Caco-2 (cell line): ENCODE measurements around the gene GRM7. TPM values are rescaled to one million over a fixed set of nuclear protein-coding genes. Genes with fewer than 3 reads are reported as not detected.

Source experiments
- BruUV-seq: library from RNA; stranded (reverse); fragments of 400-500 nt; replicated peaks from 2 replicates; lab custom pipeline; 2021; lab: Mats Ljungman, UMichigan
- CTCF ChIA-PET: fragments of 300-600 bp; sonication (Branson Sonifier 250); formaldehyde crosslinking; loops from one replicate; lab custom pipeline; 2022; ENCODE audit warnings: antibody characterized with exemption; lab: Charles Lee
- POLR2A ChIA-PET: fragments of 300-600 bp; sonication (Branson Sonifier 250); formaldehyde crosslinking; loops from one replicate; lab custom pipeline; 2022; ENCODE audit warnings: antibody characterized with exemption; lab: Charles Lee
- DNase-seq, 2 experiments: peaks; one replicate each; pipeline versions ENCODE4 v3.0.0 to v3.0.0-alpha.2; 2020 to 2022
- H3K27me3 ChIP-seq: replicated peaks from 2 replicates; pipeline ENCODE4 v1.6.0; 2011; ENCODE audit warnings: low read length; ENCODE audit not compliant: control insufficient read depth, insufficient read depth
- H3K36me3 ChIP-seq: 2 replicates; pipeline ENCODE4 v1.5.1; 2011; ENCODE audit warnings: low read length; ENCODE audit not compliant: control insufficient read depth, insufficient read depth
- H3K4me1 ChIP-seq: fragments of 250-450 bp; sonication (Bioruptor Pico); 2 replicates; pipeline ENCODE4 v1.5.1; 2020; ENCODE audit warnings: mild to moderate bottlenecking
- H3K4me3 ChIP-seq: 2 replicates; pipeline ENCODE4 v1.5.1; 2011; ENCODE audit warnings: low read depth, mild to moderate bottlenecking, control low read depth, low read length
- H3K9me3 ChIP-seq: fragments of 250-450 bp; sonication (Bioruptor Pico); 2 replicates; pipeline ENCODE4 v1.5.1; 2020; ENCODE audit warnings: mild to moderate bottlenecking, moderate library complexity
- H3K27ac Mint-ChIP-seq: one replicate; pipeline ENCODE4 v1.8.0; 2022; ENCODE audit warnings: mixed read lengths; ENCODE audit not compliant: unreplicated experiment
- H3K27me3 Mint-ChIP-seq: one replicate; pipeline ENCODE4 v1.8.0; 2022; ENCODE audit warnings: mixed read lengths; ENCODE audit not compliant: insufficient read depth, unreplicated experiment
- H3K36me3 Mint-ChIP-seq: one replicate; pipeline ENCODE4 v1.8.0; 2022; ENCODE audit warnings: mild to moderate bottlenecking, mixed read lengths; ENCODE audit not compliant: insufficient read depth, unreplicated experiment
- H3K4me1 Mint-ChIP-seq: one replicate; pipeline ENCODE4 v1.8.0; 2022; ENCODE audit warnings: low read depth, mixed read lengths; ENCODE audit not compliant: unreplicated experiment
- H3K4me3 Mint-ChIP-seq: one replicate; pipeline ENCODE4 v1.8.0; 2022; ENCODE audit warnings: mild to moderate bottlenecking, moderate library complexity, mixed read lengths; ENCODE audit not compliant: unreplicated experiment
- H3K9me3 Mint-ChIP-seq: one replicate; pipeline ENCODE4 v1.8.0; 2022; ENCODE audit warnings: mixed read lengths; ENCODE audit not compliant: unreplicated experiment
- CTCF ChIP-seq, 2 experiments: fragments of 200-600 bp in 1 of 2; IDR thresholded peaks; 1 replicate in 1 of 2; 2 replicates in 1 of 2; pipeline versions ENCODE4 v1.5.1 to v1.8.0; 2011 to 2022; ENCODE audit warnings: antibody characterized with exemption in 1 of 2, control low read depth in 1 of 2, inconsistent platforms in 1 of 2, low read depth in 1 of 2, low read length in 1 of 2, mild to moderate bottlenecking in 1 of 2, moderate library complexity in 1 of 2; ENCODE audit not compliant: insufficient read depth in 1 of 2, severe bottlenecking in 1 of 2, unreplicated experiment in 1 of 2
- intact Hi-C: fragments of 100-400 bp; cut with micrococcal nuclease; formaldehyde crosslinking; loops from one replicate; pipeline ENCODE4 v1.10.0; 2022; ENCODE audit not compliant: unreplicated experiment
- total RNA-seq: library from RNA; stranded (reverse); gene quantifications from 2 replicates; pipeline ENCODE4 v1.2.3, GENCODE V29; 2022

Gene GRM7
- total RNA-seq, 1 experiment from 2014 or later = not detected

- Mint-ChIP-seq H3K36me3 (no peaks in the 10 kb centered on the region), H3K27ac (no peak overlapping the region)
- no TSS peak for BruUV-seq
Observed at GRCh38 chr3:7713724-7714123, 852.8 kb downstream of the GRM7 start.

GRCh38 chr3:7720649-7721297 is 859.9 kb downstream of the GRM7 start:
- CTCF ChIA-PET = no interaction called here

More at GRCh38 chr3:7713724-7714123, 852.8 kb downstream of the GRM7 start:
- intact Hi-C loops = no loop called here
- no peaks in the 10 kb centered on the region for H3K9me3 ChIP-seq
- H3K36me3 ChIP-seq = no peaks in the 10 kb centered on the region
- Mint-ChIP-seq H3K4me3 (no peak overlapping the region), H3K27me3 (peaks cover 3% of the 10 kb centered on the region), H3K4me1 (no peaks in the 10 kb centered on the region), H3K9me3 (no peaks in the 10 kb centered on the region)
- POLR2A ChIA-PET = no interaction called here
- H3K27me3 ChIP-seq = no peaks in the 10 kb centered on the region
- CTCF ChIA-PET = no interaction called here
- no peak overlapping the region for H3K4me3 ChIP-seq
- no peaks in the 10 kb centered on the region for H3K4me1 ChIP-seq
- DNase-seq = no peak
- no peak for TF ChIP-seq CTCF (IDR thresholded peaks at IDR 0.05; ENCODE audit: insufficient read depth in 1 of 2, low read depth in 1 of 2, low read length in 1 of 2, severe bottlenecking in 1 of 2, unreplicated experiment in 1 of 2)

GRCh38 chr3:7721869-7722268 is 861.0 kb downstream of the GRM7 start:
- ChIA-PET CTCF (no interaction called here), POLR2A (no interaction called here)
- DNase-seq = no peak
- H3K27ac Mint-ChIP-seq = no peak overlapping the region
- no peak overlapping the region for H3K4me3 Mint-ChIP-seq
- no peaks in the 10 kb centered on the region for H3K9me3 Mint-ChIP-seq
- Histone ChIP-seq H3K4me3 (no peak overlapping the region), H3K4me1 (no peaks in the 10 kb centered on the region), H3K36me3 (no peaks in the 10 kb centered on the region), H3K27me3 (no peaks in the 10 kb centered on the region), H3K9me3 (no peaks in the 10 kb centered on the region)
- no peaks in the 10 kb centered on the region for H3K27me3 Mint-ChIP-seq
- H3K4me1 Mint-ChIP-seq = no peaks in the 10 kb centered on the region
- intact Hi-C loops = no loop called here
- H3K36me3 Mint-ChIP-seq = no peaks in the 10 kb centered on the region
- no TSS peak for BruUV-seq
- no peak for TF ChIP-seq CTCF (IDR thresholded peaks at IDR 0.05; ENCODE audit: insufficient read depth in 1 of 2, low read depth in 1 of 2, low read length in 1 of 2, severe bottlenecking in 1 of 2, unreplicated experiment in 1 of 2)

More at GRCh38 chr3:7720649-7721297, 859.9 kb downstream of the GRM7 start:
- BruUV-seq = no TSS peak
- DNase-seq = no peak
- TF ChIP-seq CTCF (IDR thresholded peaks at IDR 0.05; ENCODE audit: insufficient read depth in 1 of 2, low read depth in 1 of 2, low read length in 1 of 2, severe bottlenecking in 1 of 2, unreplicated experiment in 1 of 2) = no peak
- no peak overlapping the region for H3K27ac Mint-ChIP-seq
- Histone ChIP-seq H3K27me3 (no peaks in the 10 kb centered on the region), H3K4me3 (no peak overlapping the region), H3K36me3 (no peaks in the 10 kb centered on the region), H3K4me1 (no peaks in the 10 kb centered on the region), H3K9me3 (no peaks in the 10 kb centered on the region)
- intact Hi-C loops = no loop called here
- no peaks in the 10 kb centered on the region for H3K9me3 Mint-ChIP-seq
- H3K4me1 Mint-ChIP-seq = no peaks in the 10 kb centered on the region
- no peaks in the 10 kb centered on the region for H3K36me3 Mint-ChIP-seq
- H3K27me3 Mint-ChIP-seq = no peaks in the 10 kb centered on the region
- POLR2A ChIA-PET = no interaction called here
- no peak overlapping the region for H3K4me3 Mint-ChIP-seq
